ENCODE results near the gene SPTLC3. TPM values are rescaled to one million over a fixed set of nuclear protein-coding genes. Genes with fewer than 3 reads are reported as not detected.

SPTLC3 gene
- total RNA-seq, 1 donor from 2014 or later, result 0.41 TPM

- no peak overlapping the region for H3K27ac Mint-ChIP-seq (ENCODE audit: unreplicated experiment)
- no peaks in the 10 kb centered on the region for H3K9me3 Mint-ChIP-seq (ENCODE audit: unreplicated experiment)
- H3K4me1 Mint-ChIP-seq (ENCODE audit: unreplicated experiment), result no peaks in the 10 kb centered on the region
- peaks cover 4% of the 10 kb centered on the region for H3K27me3 Mint-ChIP-seq (ENCODE audit: unreplicated experiment)
- no peak overlapping the region for H3K4me3 Mint-ChIP-seq (ENCODE audit: unreplicated experiment)
- no peak for TF ChIP-seq CTCF (IDR thresholded peaks at IDR 0.05; ENCODE audit: unreplicated experiment)
- DNase-seq (ENCODE audit: low spot score), result no peak
- H3K36me3 Mint-ChIP-seq (ENCODE audit: low read depth, unreplicated experiment), result no peaks in the 10 kb centered on the region
Measured at GRCh38 chr20:13062789-13063188, 54.0 kb downstream of the SPTLC3 start.

- no peaks in the 10 kb centered on the region for H3K27me3 Mint-ChIP-seq (ENCODE audit: unreplicated experiment)
- no peak for DNase-seq (ENCODE audit: low spot score)
- H3K4me1 Mint-ChIP-seq (ENCODE audit: unreplicated experiment), result no peaks in the 10 kb centered on the region
- H3K9me3 Mint-ChIP-seq (ENCODE audit: unreplicated experiment), result no peaks in the 10 kb centered on the region
- H3K4me3 Mint-ChIP-seq (ENCODE audit: unreplicated experiment), result no peak overlapping the region
- H3K27ac Mint-ChIP-seq (ENCODE audit: unreplicated experiment), result no peak overlapping the region
- H3K36me3 Mint-ChIP-seq (ENCODE audit: low read depth, unreplicated experiment), result no peaks in the 10 kb centered on the region
- TF ChIP-seq CTCF (IDR thresholded peaks at IDR 0.05; ENCODE audit: unreplicated experiment), result no peak
Measured at GRCh38 chr20:13068336-13068735, 59.6 kb downstream of the SPTLC3 start.

GRCh38 chr20:13081877-13082276 lies 73.1 kb downstream of the SPTLC3 start:
- Mint-ChIP-seq H3K4me3 (ENCODE audit: unreplicated experiment) (no peak overlapping the region), H3K36me3 (ENCODE audit: low read depth, unreplicated experiment) (no peaks in the 10 kb centered on the region), H3K27ac (ENCODE audit: unreplicated experiment) (no peak overlapping the region), H3K9me3 (ENCODE audit: unreplicated experiment) (no peaks in the 10 kb centered on the region), H3K27me3 (ENCODE audit: unreplicated experiment) (no peaks in the 10 kb centered on the region), H3K4me1 (ENCODE audit: unreplicated experiment) (no peaks in the 10 kb centered on the region)
- no peak for DNase-seq (ENCODE audit: low spot score)
- TF ChIP-seq CTCF (IDR thresholded peaks at IDR 0.05; ENCODE audit: unreplicated experiment), result no peak

- no peak overlapping the region for H3K27ac Mint-ChIP-seq (ENCODE audit: unreplicated experiment)
- no peaks in the 10 kb centered on the region for H3K36me3 Mint-ChIP-seq (ENCODE audit: low read depth, unreplicated experiment)
- TF ChIP-seq CTCF (IDR thresholded peaks at IDR 0.05; ENCODE audit: unreplicated experiment), result no peak
- no peak for DNase-seq (ENCODE audit: low spot score)
- H3K9me3 Mint-ChIP-seq (ENCODE audit: unreplicated experiment), result no peaks in the 10 kb centered on the region
- no peaks in the 10 kb centered on the region for H3K4me1 Mint-ChIP-seq (ENCODE audit: unreplicated experiment)
- no peaks in the 10 kb centered on the region for H3K27me3 Mint-ChIP-seq (ENCODE audit: unreplicated experiment)
- no peak overlapping the region for H3K4me3 Mint-ChIP-seq (ENCODE audit: unreplicated experiment)
Measured at GRCh38 chr20:13082378-13082777, 73.6 kb downstream of the SPTLC3 start.

GRCh38 chr20:13085275-13085674 lies 76.5 kb downstream of the SPTLC3 start:
- Mint-ChIP-seq H3K27me3 (ENCODE audit: unreplicated experiment) (no peaks in the 10 kb centered on the region), H3K4me3 (ENCODE audit: unreplicated experiment) (no peak overlapping the region), H3K36me3 (ENCODE audit: low read depth, unreplicated experiment) (no peaks in the 10 kb centered on the region), H3K4me1 (ENCODE audit: unreplicated experiment) (no peaks in the 10 kb centered on the region), H3K9me3 (ENCODE audit: unreplicated experiment) (no peaks in the 10 kb centered on the region), H3K27ac (ENCODE audit: unreplicated experiment) (no peak overlapping the region)
- DNase-seq (ENCODE audit: low spot score), result no peak
- no peak for TF ChIP-seq CTCF (IDR thresholded peaks at IDR 0.05; ENCODE audit: unreplicated experiment)
